Chondrocyte (in vitro differentiated cells): Measurements from ENCODE around the gene PTK7. TPM values are rescaled to one million over a fixed set of nuclear protein-coding genes. Genes with fewer than 3 reads are reported as not detected.

ENCODE experiments used
- DNase-seq: peaks from one replicate; pipeline ENCODE4 v3.0.0; 2021; ENCODE audit warnings: mixed read lengths, low spot score
- H3K27ac Mint-ChIP-seq: one replicate; pipeline ENCODE4 v1.8.0; 2021; ENCODE audit warnings: mild to moderate bottlenecking, moderate library complexity, mixed read lengths; ENCODE audit not compliant: unreplicated experiment
- H3K27me3 Mint-ChIP-seq: 2 replicates; pipeline ENCODE4 v1.8.0; 2021; ENCODE audit warnings: low read depth, mixed read lengths
- H3K36me3 Mint-ChIP-seq: 2 replicates; pipeline ENCODE4 v1.8.0; 2021; ENCODE audit warnings: low read depth, mixed read lengths
- H3K4me1 Mint-ChIP-seq: 2 replicates; pipeline ENCODE4 v1.8.0; 2021; ENCODE audit warnings: low read depth, mild to moderate bottlenecking, mixed read lengths
- H3K4me3 Mint-ChIP-seq: one replicate; pipeline ENCODE4 v1.8.0; 2021; ENCODE audit warnings: mild to moderate bottlenecking, moderate library complexity, mixed read lengths; ENCODE audit not compliant: unreplicated experiment
- H3K9me3 Mint-ChIP-seq: 2 replicates; pipeline ENCODE4 v1.8.0; 2021; ENCODE audit warnings: low read depth, mixed read lengths
- total RNA-seq: library from RNA; stranded (reverse); gene quantifications from 3 replicates; pipeline ENCODE4 v1.2.1, GENCODE V29; 2021
- TF ChIP-seq, protein P1 (sequence below): fragments of 200-600 bp; sonication (generic); IDR thresholded peaks from 2 replicates; pipeline ENCODE4 v1.5.0; 2021; ENCODE audit warnings: antibody characterized with exemption, mild to moderate bottlenecking, moderate library complexity

Gene PTK7
- total RNA-seq, 1 donor from 2014 or later, result 288 TPM

DNA sequence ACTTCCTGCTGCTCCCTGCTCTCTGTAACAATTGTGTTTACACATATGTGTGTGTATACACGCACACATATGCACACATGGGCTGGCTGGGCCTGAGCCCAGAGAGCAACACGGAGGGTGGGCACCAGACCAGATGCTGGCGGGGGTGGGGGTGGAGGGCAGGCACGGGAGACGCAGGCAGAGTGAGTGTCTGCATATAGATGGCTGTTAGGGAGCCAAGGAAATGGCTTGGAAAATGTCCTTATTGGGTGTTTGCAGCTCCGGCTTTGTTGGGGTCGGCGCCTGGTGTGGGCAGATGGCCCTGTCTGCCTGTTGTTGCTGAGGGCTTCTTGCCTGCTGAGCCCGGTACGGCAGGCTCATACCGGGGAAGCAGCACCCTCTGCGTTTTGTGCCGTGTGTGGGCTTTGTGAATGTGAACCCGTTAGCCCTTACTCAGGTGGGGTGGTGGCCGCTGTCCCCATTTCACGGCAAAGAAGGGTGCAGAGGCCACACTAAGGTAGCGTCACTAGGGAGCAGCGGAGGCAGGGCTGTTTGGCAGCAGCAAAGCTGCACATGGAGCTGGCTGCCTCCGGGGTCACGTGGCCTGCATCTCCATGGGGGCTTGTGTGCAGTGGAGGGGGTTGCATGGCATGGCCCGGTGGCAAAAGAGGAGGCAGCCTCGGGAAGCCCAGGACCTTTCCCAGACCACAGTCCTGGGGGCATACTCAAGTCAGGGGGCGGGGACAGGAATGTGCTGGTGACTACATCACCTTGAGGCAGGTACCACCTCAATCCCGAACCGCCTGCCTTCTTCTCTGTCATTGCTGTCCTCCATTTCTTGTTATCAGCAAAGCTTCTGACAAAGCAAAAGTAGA is 47.6 kb downstream of the PTK7 start:
- no peak overlapping the region for H3K4me3 Mint-ChIP-seq
- TF ChIP-seq, protein P1, sequence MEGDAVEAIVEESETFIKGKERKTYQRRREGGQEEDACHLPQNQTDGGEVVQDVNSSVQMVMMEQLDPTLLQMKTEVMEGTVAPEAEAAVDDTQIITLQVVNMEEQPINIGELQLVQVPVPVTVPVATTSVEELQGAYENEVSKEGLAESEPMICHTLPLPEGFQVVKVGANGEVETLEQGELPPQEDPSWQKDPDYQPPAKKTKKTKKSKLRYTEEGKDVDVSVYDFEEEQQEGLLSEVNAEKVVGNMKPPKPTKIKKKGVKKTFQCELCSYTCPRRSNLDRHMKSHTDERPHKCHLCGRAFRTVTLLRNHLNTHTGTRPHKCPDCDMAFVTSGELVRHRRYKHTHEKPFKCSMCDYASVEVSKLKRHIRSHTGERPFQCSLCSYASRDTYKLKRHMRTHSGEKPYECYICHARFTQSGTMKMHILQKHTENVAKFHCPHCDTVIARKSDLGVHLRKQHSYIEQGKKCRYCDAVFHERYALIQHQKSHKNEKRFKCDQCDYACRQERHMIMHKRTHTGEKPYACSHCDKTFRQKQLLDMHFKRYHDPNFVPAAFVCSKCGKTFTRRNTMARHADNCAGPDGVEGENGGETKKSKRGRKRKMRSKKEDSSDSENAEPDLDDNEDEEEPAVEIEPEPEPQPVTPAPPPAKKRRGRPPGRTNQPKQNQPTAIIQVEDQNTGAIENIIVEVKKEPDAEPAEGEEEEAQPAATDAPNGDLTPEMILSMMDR, result no peak
- DNase-seq, result peak; percentile 81
- H3K9me3 Mint-ChIP-seq, result no peaks in the 10 kb centered on the region
- H3K27me3 Mint-ChIP-seq, result no peaks in the 10 kb centered on the region
- H3K36me3 Mint-ChIP-seq, result no peaks in the 10 kb centered on the region
- peak overlapping the region; percentile 97 for H3K27ac Mint-ChIP-seq
- peaks cover 95% of the 10 kb centered on the region for H3K4me1 Mint-ChIP-seq

DNA sequence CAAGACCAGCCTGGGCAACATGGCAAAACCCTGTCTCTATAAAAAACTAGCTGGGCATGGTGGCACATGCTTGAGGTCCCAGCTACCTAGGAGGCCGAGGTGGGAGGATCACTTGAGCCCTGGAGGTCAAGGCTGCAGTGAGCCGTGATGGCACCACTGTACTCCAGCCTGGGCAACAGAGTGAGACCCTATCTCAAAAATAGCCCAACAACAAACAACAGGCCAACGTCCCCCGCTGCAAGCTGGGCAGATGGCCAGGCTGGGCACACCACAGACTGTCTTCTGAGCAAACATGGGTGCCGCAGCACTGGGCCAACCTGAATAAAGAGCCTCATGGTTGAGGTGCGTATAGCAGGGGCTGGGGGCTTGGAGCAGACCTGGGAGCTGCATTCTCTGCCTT is 48.4 kb downstream of the PTK7 start:
- no peaks in the 10 kb centered on the region for H3K36me3 Mint-ChIP-seq
- peak overlapping the region; percentile 97 for H3K27ac Mint-ChIP-seq
- no peak overlapping the region for H3K4me3 Mint-ChIP-seq
- no peaks in the 10 kb centered on the region for H3K27me3 Mint-ChIP-seq
- TF ChIP-seq, protein P1, result no peak
- DNase-seq, result peak; percentile 62
- H3K4me1 Mint-ChIP-seq, result peaks cover 96% of the 10 kb centered on the region
- H3K9me3 Mint-ChIP-seq, result no peaks in the 10 kb centered on the region

DNA sequence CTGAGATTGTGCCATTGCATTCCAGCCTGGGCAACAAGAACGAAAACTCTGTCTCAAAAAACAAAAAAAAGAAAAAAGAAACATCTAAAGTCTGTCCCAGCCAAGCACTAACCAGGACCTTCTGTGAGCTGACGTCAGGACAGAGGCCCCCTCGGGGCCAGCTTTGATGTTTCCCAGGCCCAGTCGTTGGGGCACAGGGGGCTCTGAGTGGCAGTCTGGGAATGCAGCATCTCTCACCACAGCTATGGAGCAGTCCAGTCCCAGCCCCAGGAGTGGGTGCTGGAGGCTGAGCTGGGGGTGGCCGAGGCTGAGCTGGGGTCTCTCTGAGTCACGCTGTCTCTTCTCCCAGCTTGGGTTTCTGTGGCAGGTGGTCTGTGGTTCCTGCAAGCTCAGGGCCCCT is 49.0 kb downstream of the PTK7 start:
- H3K27me3 Mint-ChIP-seq, result no peaks in the 10 kb centered on the region

DNA sequence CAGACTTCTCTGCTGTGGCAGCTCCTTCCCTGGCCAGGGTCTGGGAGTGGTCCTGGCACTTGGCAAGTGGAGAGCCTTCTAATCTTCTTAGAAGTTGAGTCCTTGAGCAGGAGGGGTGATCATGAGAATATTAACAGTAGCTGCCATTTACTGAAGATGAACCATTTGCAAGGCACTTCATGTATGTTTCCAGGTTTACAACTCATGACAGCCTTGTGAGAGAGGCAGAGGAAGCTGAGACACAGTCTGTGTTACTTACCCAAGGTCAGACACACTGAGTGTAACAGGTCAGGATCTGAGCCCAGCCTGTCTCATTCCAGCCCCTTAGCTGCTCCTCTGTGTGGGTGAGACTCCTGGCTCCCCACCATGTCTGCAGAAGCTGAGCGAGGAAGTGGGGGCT is 49.4 kb downstream of the PTK7 start:
- Mint-ChIP-seq H3K27me3 (no peaks in the 10 kb centered on the region), H3K9me3 (no peaks in the 10 kb centered on the region), H3K27ac (peak overlapping the region; percentile 97), H3K4me1 (peaks cover 92% of the 10 kb centered on the region), H3K4me3 (no peak overlapping the region), H3K36me3 (no peaks in the 10 kb centered on the region)
- DNase-seq, result peak; percentile 26
- TF ChIP-seq, protein P1, result no peak

More for the DNA sequence above, 49.0 kb downstream of the PTK7 start:
- peak; percentile 92 for DNase-seq
- peak overlapping the region; percentile 97 for H3K27ac Mint-ChIP-seq
- no peaks in the 10 kb centered on the region for H3K9me3 Mint-ChIP-seq
- no peaks in the 10 kb centered on the region for H3K36me3 Mint-ChIP-seq
- H3K4me3 Mint-ChIP-seq, result no peak overlapping the region
- TF ChIP-seq, protein P1, result no peak
- H3K4me1 Mint-ChIP-seq, result peaks cover 96% of the 10 kb centered on the region

DNA sequence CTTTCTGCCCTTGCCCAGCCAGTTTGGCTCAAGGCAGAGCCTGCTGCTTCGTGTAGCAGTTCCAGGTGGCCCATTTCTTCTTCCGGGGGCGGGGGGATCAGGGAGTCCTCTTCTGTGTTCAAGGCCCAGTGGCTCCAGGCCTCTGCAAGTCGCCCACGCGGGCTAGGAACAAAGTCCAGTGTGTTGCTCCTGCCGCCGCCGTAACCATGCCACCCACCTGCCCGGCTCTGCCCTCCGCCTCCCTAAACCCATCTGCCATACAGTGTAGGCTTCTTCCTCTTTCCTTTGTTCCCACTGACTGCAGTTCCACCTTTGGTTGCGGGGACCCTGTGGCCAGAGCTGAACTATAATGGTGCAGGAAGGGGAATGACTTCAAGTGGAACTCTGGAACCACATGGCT is 51.1 kb downstream of the PTK7 start:
- Mint-ChIP-seq H3K27ac (peak overlapping the region; percentile 85), H3K9me3 (no peaks in the 10 kb centered on the region), H3K4me3 (no peak overlapping the region), H3K36me3 (peaks cover 2% of the 10 kb centered on the region), H3K4me1 (peaks cover 75% of the 10 kb centered on the region), H3K27me3 (no peaks in the 10 kb centered on the region)
- TF ChIP-seq, protein P1, result no peak
- DNase-seq, result no peak
